ENCODE results near the gene GFY. TPM values are rescaled to one million over a fixed set of nuclear protein-coding genes. Genes with fewer than 3 reads are reported as not detected.
"Not testable (repeated sequence)": the region's sequence is repeated elsewhere in the genome, so short reads cannot be mapped to it uniquely, and the experiment has no call there.

Gene GFY
- total RNA-seq, 1 donor from 2014 or later: not detected

DNA sequence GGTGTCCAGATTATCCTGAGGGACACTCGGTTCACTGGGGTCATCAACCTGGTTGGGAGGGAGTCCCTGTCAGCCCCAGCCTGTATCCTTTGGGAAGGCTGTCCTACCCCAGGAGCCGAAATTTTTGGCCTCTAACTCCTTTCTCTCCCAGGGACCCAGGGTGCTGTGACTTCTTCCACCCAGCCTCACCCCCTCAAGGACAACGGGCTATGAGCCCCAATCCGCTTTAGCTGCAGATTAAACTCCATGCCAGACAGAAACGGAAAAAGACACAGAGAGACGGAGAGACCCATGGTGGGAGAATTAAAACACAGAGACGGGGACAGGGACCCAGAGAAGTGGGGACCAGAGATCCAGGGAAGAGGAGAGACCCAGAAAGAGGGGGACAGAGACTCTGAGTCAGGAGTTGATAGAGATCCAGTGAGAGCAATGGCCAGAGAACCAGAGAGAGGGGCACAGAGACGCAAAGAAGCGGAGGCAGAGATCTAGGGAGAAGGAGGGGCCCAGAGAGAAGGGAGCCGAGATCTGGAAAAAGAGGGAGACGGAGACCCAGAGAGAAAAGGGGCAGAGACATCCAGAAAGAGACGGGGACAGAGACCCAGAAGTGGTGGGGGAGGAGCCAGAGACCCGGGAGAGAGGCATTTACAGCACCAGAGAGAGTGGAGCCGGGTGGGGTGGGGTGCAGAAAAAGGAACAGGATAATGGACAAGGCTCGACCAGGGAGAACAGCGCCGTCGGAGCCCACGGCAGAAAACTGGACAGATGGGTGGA, 15.4 kb downstream of the GFY start:
- no peak overlapping the region for H3K4me3 ChIP-seq (ENCODE audit: low read depth, low read length)
- TF ChIP-seq, protein P1, sequence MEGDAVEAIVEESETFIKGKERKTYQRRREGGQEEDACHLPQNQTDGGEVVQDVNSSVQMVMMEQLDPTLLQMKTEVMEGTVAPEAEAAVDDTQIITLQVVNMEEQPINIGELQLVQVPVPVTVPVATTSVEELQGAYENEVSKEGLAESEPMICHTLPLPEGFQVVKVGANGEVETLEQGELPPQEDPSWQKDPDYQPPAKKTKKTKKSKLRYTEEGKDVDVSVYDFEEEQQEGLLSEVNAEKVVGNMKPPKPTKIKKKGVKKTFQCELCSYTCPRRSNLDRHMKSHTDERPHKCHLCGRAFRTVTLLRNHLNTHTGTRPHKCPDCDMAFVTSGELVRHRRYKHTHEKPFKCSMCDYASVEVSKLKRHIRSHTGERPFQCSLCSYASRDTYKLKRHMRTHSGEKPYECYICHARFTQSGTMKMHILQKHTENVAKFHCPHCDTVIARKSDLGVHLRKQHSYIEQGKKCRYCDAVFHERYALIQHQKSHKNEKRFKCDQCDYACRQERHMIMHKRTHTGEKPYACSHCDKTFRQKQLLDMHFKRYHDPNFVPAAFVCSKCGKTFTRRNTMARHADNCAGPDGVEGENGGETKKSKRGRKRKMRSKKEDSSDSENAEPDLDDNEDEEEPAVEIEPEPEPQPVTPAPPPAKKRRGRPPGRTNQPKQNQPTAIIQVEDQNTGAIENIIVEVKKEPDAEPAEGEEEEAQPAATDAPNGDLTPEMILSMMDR (conservative IDR thresholded peaks at IDR 0.05; ENCODE audit: low read depth, low read length): no peak
- no peak for DNase-seq (ENCODE audit: low read depth)

DNA sequence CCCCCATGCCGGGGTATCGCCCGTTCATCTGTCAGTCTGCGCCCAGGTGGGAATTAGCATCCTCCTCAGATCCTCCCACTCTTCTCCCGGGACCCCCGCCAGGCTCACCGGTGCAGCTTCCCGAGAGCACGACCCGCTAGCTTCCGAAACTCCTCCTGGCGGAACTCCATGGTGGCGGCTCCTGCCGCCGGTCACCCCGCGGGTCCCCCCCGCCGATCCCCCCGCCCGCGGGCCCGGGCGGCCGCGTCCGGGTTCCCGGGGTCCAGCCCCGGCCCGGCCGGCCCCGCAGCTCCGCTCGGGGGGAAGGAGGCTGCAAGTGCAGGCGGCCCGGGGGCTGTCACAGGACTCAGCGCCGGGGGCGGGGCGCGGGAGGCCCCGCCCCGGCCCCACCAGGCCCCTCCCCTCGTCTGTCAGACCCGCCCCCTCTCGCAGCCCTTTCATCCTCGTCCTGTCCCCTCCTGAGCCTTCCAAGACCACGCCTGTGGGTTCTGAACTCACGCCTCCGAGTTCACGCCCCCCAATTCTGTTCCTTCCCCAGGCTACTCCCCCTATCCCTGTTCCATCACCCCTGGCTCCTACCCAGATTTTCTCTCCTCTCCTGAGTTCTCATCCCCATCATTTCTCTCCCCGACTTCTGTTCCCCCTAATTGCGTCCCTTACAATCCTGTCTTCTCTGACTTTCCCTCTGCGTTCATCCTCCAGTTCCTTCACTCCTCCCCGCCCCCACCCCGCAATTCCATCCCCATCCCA, 16.2 kb downstream of the GFY start, which contains the start of gene SLC17A7:
TSS of gene SLC17A7 (minus strand) at position 318 of the 750 bp plus-strand sequence. CDS start at position 170, 148 bp downstream.
- DNase-seq (ENCODE audit: low read depth): no peak
- H3K4me3 ChIP-seq (ENCODE audit: low read depth, low read length): peak within 1 kb of the TSS; percentile 69
- TF ChIP-seq, protein P1 (conservative IDR thresholded peaks at IDR 0.05; ENCODE audit: low read depth, low read length): no peak

- DNase-seq (ENCODE audit: low read depth): no peak
- no peak overlapping the region for H3K4me3 ChIP-seq (ENCODE audit: low read depth, low read length)
- TF ChIP-seq, protein P1 (conservative IDR thresholded peaks at IDR 0.05; ENCODE audit: low read depth, low read length): no peak
Measured at GRCh38 chr19:49441960-49442350, 16.8 kb downstream of the GFY start.

GRCh38 chr19:49442354-49442753, 17.2 kb downstream of the GFY start:
- TF ChIP-seq, protein P1 (conservative IDR thresholded peaks at IDR 0.05; ENCODE audit: low read depth, low read length): no peak
- peak overlapping the region; percentile 69 for H3K4me3 ChIP-seq (ENCODE audit: low read depth, low read length)
- DNase-seq (ENCODE audit: low read depth): no peak

DNA sequence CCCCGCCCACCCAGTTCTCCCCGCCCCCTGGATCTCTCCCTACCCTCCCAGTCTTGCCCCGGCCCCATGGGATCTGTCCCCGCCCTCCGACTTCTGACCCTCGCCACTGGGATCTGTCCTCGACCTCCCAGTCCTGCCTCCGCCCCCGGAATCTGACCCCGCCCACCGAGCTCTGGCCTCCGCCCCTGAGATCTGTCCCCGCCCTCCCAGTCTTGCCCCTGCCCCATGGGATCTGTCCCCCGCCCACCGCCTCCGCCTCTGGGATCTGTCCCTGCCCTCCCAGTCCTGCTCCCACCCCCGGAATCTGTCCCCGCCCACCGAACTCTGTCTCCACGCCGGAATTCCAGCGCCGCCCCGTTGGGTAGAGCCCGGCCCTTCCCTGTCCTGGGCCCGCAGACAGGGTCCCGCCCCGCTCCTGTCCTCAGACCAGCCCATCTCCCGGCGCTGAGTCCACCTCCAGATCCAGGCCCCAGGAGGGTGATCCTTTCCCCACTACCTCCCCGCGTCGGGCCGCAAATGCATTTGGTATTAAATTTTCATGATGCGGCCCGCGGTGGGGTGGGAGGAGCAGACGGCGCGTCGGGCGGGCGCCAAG, 17.7 kb downstream of the GFY start:
- no peak for DNase-seq (ENCODE audit: low read depth)
- H3K4me3 ChIP-seq (ENCODE audit: low read depth, low read length): peak overlapping the region; percentile 69
- TF ChIP-seq, protein P1 (conservative IDR thresholded peaks at IDR 0.05; ENCODE audit: low read depth, low read length): no peak

GRCh38 chr19:49443366-49444099, 18.3 kb downstream of the GFY start:
- TF ChIP-seq, protein P1 (conservative IDR thresholded peaks at IDR 0.05; ENCODE audit: low read depth, low read length): peak; percentile 68
- H3K4me3 ChIP-seq (ENCODE audit: low read depth, low read length): peak overlapping the region; percentile 69
- peak; percentile 45 for DNase-seq (ENCODE audit: low read depth)

- not testable (repeated sequence) for DNase-seq (ENCODE audit: low read depth)
- H3K4me3 ChIP-seq (ENCODE audit: low read depth, low read length): peak overlapping the region; percentile 69
Measured at GRCh38 chr19:49444100-49444700, 19.0 kb downstream of the GFY start.
